HFFc6 (cell line): ENCODE measurements around the gene MRPS9. TPM values are rescaled to one million over a fixed set of nuclear protein-coding genes. Genes with fewer than 3 reads are reported as not detected.

Source experiments
- DNase-seq: peaks from one replicate; pipeline ENCODE4 v3.0.0-alpha.2; 2018
- H3K27ac Mint-ChIP-seq: 2 replicates; pipeline ENCODE4 v1.8.0; 2020; ENCODE audit warnings: mild to moderate bottlenecking, mixed read lengths
- H3K27me3 Mint-ChIP-seq: 2 replicates; pipeline ENCODE4 v1.8.0; 2021; ENCODE audit warnings: mild to moderate bottlenecking, moderate library complexity, mixed read lengths; ENCODE audit not compliant: insufficient read depth
- H3K36me3 Mint-ChIP-seq: 2 replicates; pipeline ENCODE4 v1.8.0; 2021; ENCODE audit warnings: low read depth, mixed read lengths
- H3K4me1 Mint-ChIP-seq: 2 replicates; pipeline ENCODE4 v1.8.0; 2020; ENCODE audit warnings: low read depth, mixed read lengths
- H3K4me3 Mint-ChIP-seq: 2 replicates; pipeline ENCODE4 v1.8.0; 2020; ENCODE audit warnings: mild to moderate bottlenecking, moderate library complexity, mixed read lengths
- H3K9me3 Mint-ChIP-seq: 2 replicates; pipeline ENCODE4 v1.8.0; 2020; ENCODE audit warnings: mild to moderate bottlenecking, mixed read lengths
- total RNA-seq, 6 experiments: library from RNA; stranded (reverse); fragmentation: NEBNext Ultra II Directional; extraction: Animal tissue kit (Norgen Biotek cat#: 25700); gene quantifications; 2 replicates in 1 of 6; 3 replicates in 5 of 6; pipeline ENCODE4 v1.2.3, GENCODE V29; 2021
- TF ChIP-seq, protein P1 (sequence below): fragments of 200-600 bp; sonication (generic); IDR thresholded peaks from 2 replicates; pipeline ENCODE4 v1.5.0; 2021; ENCODE audit warnings: antibody characterized with exemption, mild to moderate bottlenecking

Gene MRPS9
- total RNA-seq, 6 experiments from 2014 or later = 20.4 to 33.0 (median 28.0) TPM

DNA sequence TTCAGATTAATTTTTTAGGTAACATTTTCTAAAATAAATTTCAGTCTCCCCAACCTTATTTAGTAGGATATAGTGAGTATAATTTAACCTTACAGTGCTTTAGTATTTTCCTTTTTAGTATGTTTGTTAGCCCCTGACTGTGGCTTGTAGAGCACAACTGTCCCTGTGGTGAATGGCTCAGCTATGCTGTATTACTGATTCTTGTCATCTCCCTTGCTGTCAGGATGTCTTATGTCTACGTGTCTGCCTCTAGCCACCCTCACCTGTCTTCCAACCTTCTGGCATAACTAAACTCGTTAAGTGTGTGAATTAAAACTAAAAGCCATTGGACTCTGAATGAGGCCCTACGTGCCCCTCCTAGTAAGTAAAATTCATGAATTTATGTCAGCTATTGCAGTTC is 18.4 kb downstream of the MRPS9 start:
- Mint-ChIP-seq H3K27ac (no peak overlapping the region), H3K4me1 (peaks cover 1% of the 10 kb centered on the region), H3K27me3 (no peaks in the 10 kb centered on the region), H3K36me3 (peaks cover 15% of the 10 kb centered on the region), H3K4me3 (no peak overlapping the region), H3K9me3 (no peaks in the 10 kb centered on the region)
- TF ChIP-seq, protein P1, sequence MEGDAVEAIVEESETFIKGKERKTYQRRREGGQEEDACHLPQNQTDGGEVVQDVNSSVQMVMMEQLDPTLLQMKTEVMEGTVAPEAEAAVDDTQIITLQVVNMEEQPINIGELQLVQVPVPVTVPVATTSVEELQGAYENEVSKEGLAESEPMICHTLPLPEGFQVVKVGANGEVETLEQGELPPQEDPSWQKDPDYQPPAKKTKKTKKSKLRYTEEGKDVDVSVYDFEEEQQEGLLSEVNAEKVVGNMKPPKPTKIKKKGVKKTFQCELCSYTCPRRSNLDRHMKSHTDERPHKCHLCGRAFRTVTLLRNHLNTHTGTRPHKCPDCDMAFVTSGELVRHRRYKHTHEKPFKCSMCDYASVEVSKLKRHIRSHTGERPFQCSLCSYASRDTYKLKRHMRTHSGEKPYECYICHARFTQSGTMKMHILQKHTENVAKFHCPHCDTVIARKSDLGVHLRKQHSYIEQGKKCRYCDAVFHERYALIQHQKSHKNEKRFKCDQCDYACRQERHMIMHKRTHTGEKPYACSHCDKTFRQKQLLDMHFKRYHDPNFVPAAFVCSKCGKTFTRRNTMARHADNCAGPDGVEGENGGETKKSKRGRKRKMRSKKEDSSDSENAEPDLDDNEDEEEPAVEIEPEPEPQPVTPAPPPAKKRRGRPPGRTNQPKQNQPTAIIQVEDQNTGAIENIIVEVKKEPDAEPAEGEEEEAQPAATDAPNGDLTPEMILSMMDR = no peak
- no peak for DNase-seq

DNA sequence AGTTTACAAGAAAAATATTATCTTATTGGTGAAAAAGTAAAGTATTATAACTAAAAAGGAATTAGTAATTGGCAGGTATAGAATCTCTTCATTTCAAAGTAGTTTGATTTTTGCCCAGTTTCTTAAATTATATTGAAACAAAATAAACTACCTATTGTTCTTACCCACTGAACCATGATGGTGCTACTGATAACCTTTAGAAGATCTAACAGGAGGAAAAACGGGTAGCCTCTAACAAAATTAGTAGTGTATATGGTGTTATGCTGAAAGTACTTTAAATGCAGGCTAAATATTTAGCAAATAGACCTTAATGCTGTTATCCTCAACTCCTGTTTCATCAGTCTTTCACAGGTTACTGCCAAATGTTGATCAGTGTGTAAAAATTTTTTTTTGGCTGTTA is 19.1 kb downstream of the MRPS9 start:
- Mint-ChIP-seq H3K9me3 (no peaks in the 10 kb centered on the region), H3K27ac (no peak overlapping the region), H3K36me3 (peaks cover 9% of the 10 kb centered on the region), H3K4me1 (no peaks in the 10 kb centered on the region), H3K27me3 (no peaks in the 10 kb centered on the region), H3K4me3 (no peak overlapping the region)
- DNase-seq = no peak
- TF ChIP-seq, protein P1 = no peak

DNA sequence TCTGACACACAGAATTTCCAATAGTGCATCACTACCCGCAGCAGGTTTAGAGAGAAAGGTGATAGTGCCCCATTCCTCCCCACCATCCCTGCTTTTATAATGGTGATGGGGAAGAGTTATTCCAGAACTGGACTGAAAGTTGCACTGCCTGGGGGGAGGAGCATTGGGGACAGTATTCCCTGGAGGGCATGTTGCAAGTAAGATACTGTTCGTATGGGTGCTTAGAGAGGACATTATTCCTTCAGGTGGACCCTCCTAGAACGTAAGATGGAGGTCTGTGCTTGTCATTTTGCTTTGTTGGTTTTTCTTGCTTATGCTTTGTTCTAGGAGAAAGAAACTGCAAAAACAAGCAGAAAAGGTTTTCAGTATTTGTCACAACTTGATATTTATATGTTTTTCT is 23.7 kb downstream of the MRPS9 start:
- Mint-ChIP-seq H3K36me3 (no peaks in the 10 kb centered on the region), H3K4me3 (no peak overlapping the region), H3K27ac (no peak overlapping the region), H3K27me3 (no peaks in the 10 kb centered on the region), H3K9me3 (no peaks in the 10 kb centered on the region), H3K4me1 (no peaks in the 10 kb centered on the region)
- TF ChIP-seq, protein P1 = no peak
- DNase-seq = no peak

DNA sequence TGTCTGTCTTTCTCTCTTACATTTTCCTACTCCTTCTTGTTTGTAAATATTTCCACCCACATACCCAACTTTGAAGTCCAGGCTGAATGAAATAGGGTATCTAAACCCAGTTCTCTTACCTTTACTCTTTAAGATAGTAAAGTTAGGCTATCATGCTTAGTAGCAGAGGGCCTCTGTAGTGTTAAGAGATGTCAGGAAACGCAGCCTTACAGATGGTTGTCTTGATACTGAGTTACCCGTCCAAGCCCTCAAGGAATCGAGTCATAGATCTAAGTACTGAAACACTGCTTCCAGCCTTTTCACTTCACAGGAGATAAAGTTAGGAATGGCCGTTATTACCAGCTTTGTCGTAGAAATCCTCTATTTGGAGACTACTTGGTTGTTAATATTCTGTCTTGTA is 24.3 kb downstream of the MRPS9 start:
- TF ChIP-seq, protein P1 = no peak
- Mint-ChIP-seq H3K9me3 (no peaks in the 10 kb centered on the region), H3K27ac (no peak overlapping the region), H3K36me3 (no peaks in the 10 kb centered on the region), H3K4me1 (no peaks in the 10 kb centered on the region), H3K4me3 (no peak overlapping the region), H3K27me3 (no peaks in the 10 kb centered on the region)
- DNase-seq = no peak

DNA sequence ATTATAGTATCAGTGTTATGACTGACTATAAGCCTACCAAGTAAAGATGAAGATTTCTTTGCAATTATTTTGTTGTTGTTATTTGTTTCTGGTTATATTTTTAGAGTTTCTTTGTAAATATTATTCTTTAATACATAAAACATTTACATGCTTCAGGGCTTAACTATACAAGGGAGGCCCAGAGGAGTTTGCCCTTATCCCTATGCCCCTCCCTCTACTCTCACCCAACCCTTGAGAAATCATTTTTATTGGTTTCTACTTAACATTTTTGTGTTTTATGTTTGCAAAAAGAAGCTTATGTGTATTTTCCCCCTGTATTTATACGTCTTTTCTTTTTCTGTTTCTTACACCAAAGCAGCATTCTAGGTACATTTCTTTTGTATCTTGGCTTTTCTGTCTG is 30.5 kb downstream of the MRPS9 start:
- H3K4me3 Mint-ChIP-seq = no peak overlapping the region
- H3K9me3 Mint-ChIP-seq = no peaks in the 10 kb centered on the region
- H3K4me1 Mint-ChIP-seq = no peaks in the 10 kb centered on the region
- DNase-seq = no peak
- H3K36me3 Mint-ChIP-seq = no peaks in the 10 kb centered on the region
- TF ChIP-seq, protein P1 = no peak
- no peak overlapping the region for H3K27ac Mint-ChIP-seq
- no peaks in the 10 kb centered on the region; the same call in 1 of the 2 replicates for H3K27me3 Mint-ChIP-seq

DNA sequence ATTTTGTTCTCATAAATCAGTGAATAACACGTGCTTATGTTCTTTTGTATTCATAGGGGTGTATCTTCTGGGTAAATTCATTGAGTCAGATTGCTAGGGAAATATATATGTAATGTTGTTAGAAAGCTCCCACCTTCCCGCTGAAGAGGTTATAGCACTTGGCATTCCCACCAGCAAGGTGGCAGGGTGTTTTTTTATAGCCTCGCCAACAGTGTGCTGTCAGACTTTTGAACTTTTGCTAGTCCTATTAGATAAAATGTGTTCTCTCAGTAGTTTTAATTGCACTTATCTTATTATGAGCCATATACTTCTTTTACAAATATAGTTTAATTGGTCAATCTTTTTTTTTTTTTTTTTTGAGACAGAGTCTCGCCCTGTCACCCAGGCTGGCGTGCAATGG is 31.0 kb downstream of the MRPS9 start:
- Mint-ChIP-seq H3K36me3 (no peaks in the 10 kb centered on the region), H3K27ac (no peak overlapping the region), H3K27me3 (no peaks in the 10 kb centered on the region; the same call in 1 of the 2 replicates), H3K4me3 (no peak overlapping the region), H3K4me1 (no peaks in the 10 kb centered on the region), H3K9me3 (no peaks in the 10 kb centered on the region)
- DNase-seq = no peak
- TF ChIP-seq, protein P1 = no peak
